Pancreas (tissue), 10 donors: Measurements from ENCODE around the gene ALDOB. TPM values are rescaled to one million over a fixed set of nuclear protein-coding genes. Genes with fewer than 3 reads are reported as not detected.
A peak's percentile ranks its signal among the peaks of the same experiment; 100 is the strongest.

ENCODE experiments used
- ATAC-seq, 4 donors: fragments of 200-7000 bp; cut with Tn5 transposase; one replicate each; pipeline versions ENCODE4 v1.8.0 to v1.9.1; 2020; ENCODE audit warnings: mild to moderate bottlenecking in 4 of 4, moderate library complexity in 4 of 4
- DNase-seq, 6 donors: peaks; one replicate each; pipeline ENCODE4 v3.0.0-alpha.2; 2020
- FAIRE-seq: peaks from 2 replicates; lab custom pipeline; 2012; peaks lifted over from hg19 to GRCh38; lab: Jason Lieb, UNC
- H3K27ac ChIP-seq, 4 donors: fragments of 200-600 bp; sonication (generic); 1 replicate in 3 of 4; 2 replicates in 1 of 4; pipeline versions ENCODE4 v1.5.0 to v1.8.0; 2020
- H3K27me3 ChIP-seq, 4 donors: fragments of 200-600 bp; one replicate each; pipeline ENCODE4 v1.8.0; 2021
- H3K36me3 ChIP-seq, 3 donors: fragments of 200-600 bp; sonication (generic) in 1 of 3; one replicate each; pipeline versions ENCODE4 v1.5.0 to v1.8.0; 2020 to 2021
- H3K4me1 ChIP-seq, 3 donors: fragments of 200-600 bp; one replicate each; pipeline ENCODE4 v1.8.0; 2021
- H3K4me3 ChIP-seq, 4 donors: fragments of 200-600 bp; sonication (generic) in 2 of 4; one replicate each; pipeline versions ENCODE4 v1.5.0 to v1.8.0; 2020 to 2021
- H3K9me3 ChIP-seq, 4 donors: fragments of 200-600 bp; one replicate each; pipeline ENCODE4 v1.8.0; 2021
- WGBS, 2 donors: extraction: QIAGEN DNeasy Blood & Tissue Kit; methylation state at CpG; one replicate each; pipeline ENCODE4 v1.1.7; 2013; 5-methylcytosine and 5-hydroxymethylcytosine counted together
- intact Hi-C, 3 donors: fragments of 100-400 bp; cut with DNase I; formaldehyde crosslinking; loops; one replicate each; pipeline versions ENCODE4 v1.11.1 to v1.14.2; 2022
- polyA plus RNA-seq, 2 donors: library from polyadenylated mRNA; stranded (reverse); fragments of 200-250 nt; gene quantifications; one replicate each; pipeline ENCODE4 v1.2.3, GENCODE V29; 2013
- total RNA-seq, 6 donors: library from RNA; stranded (reverse); fragmentation: NEBNext Ultra II Directional in 4 of 6; extraction: Animal tissue kit (Norgen Biotek cat#: 25700) in 4 of 6; gene quantifications; one replicate each; pipeline versions ENCODE4 v1.2.1 to v1.2.4, GENCODE V29; 2021 to 2023
- TF ChIP-seq, protein P1 (sequence below), 4 donors: fragments of 200-600 bp; sonication (generic) in 3 of 4; IDR thresholded peaks; one replicate each; pipeline versions ENCODE4 v1.5.0 to v1.8.0; 2021; ENCODE audit warnings: antibody characterized with exemption in 4 of 4
- donor health status: healthy with polysubstance abuse.
- donor health status: DM: no; HTN: no; CAD: no; lungs with moderate emphysema.
- donor health status: DM: no; HTN: no; CAD: no.
- donor health status: control.
- donor health status: control.
- donor health status: Bipolar disorder and iron deficiency.
- donor health status: DM: yes; HTN: yes; CAD: no.
- donor health status: DM: no; HTN: no; CAD: no.
- donor health status: DM: no; HTN: no; CAD: no.
- donor health status: DM: yes; HTN: yes; CAD: no.

ALDOB gene
- total RNA-seq (100 to 1,000 TPM in 5 of 6 donors, 10 to 100 TPM in 1; 75.0 to 856 (median 264) TPM), polyA plus RNA-seq (100 to 1,000 TPM; 301 to 593 TPM)

DNA sequence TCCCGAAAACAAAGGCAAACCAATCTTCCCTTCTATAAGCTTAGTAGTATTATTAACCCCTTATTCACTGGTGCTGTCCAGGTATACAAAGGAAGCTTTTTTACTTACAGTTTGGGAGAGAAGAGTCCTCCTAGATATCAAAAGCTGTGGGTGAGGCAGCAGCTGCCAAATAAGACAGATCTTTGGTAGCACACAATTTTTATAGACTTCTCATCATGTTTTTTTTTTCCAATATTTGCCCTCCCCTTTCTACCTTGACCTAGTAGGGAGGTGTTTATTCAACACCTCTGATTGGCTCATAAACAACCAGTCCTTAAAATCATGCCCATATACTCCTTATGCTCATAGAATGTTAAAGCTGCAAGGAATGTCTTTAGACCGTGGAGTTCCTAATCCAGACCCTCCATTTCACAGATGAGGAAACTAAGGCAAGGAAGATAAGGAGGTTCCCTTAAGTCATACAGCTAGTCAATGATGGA lies at the start of gene ALDOB:
Gene ALDOB (minus strand): TSS at position 174 of the 479 bp plus-strand sequence. CDS start 4,887 bp downstream, outside the sequence.
- WGBS, 2 donors: 46 to 54% methylated on average over 2 of the region's 2 CpGs
- peak within 1 kb of the TSS in 2 of 4 donors; percentile 19 to 20 for H3K4me3 ChIP-seq
- FAIRE-seq: no peak
- peaks cover 37 to 68% (median 54%) of the 10 kb centered on the region in 3 donors for H3K4me1 ChIP-seq
- no peaks in the 10 kb centered on the region for H3K9me3 ChIP-seq
- no peak for DNase-seq
- ATAC-seq: peak in 2 of 4 donors; percentile 14 to 24
- peak within 1 kb of the TSS in 3 of 4 donors; percentile 37 to 82 (median 79) for H3K27ac ChIP-seq
- TF ChIP-seq, protein P1, sequence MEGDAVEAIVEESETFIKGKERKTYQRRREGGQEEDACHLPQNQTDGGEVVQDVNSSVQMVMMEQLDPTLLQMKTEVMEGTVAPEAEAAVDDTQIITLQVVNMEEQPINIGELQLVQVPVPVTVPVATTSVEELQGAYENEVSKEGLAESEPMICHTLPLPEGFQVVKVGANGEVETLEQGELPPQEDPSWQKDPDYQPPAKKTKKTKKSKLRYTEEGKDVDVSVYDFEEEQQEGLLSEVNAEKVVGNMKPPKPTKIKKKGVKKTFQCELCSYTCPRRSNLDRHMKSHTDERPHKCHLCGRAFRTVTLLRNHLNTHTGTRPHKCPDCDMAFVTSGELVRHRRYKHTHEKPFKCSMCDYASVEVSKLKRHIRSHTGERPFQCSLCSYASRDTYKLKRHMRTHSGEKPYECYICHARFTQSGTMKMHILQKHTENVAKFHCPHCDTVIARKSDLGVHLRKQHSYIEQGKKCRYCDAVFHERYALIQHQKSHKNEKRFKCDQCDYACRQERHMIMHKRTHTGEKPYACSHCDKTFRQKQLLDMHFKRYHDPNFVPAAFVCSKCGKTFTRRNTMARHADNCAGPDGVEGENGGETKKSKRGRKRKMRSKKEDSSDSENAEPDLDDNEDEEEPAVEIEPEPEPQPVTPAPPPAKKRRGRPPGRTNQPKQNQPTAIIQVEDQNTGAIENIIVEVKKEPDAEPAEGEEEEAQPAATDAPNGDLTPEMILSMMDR (IDR thresholded peaks at IDR 0.05): no peak
- intact Hi-C loops: no loop called here
- no peaks in the 10 kb centered on the region for H3K27me3 ChIP-seq
- peaks cover 0 to 2% (median 0%) of the 10 kb centered on the region in 3 donors for H3K36me3 ChIP-seq

DNA sequence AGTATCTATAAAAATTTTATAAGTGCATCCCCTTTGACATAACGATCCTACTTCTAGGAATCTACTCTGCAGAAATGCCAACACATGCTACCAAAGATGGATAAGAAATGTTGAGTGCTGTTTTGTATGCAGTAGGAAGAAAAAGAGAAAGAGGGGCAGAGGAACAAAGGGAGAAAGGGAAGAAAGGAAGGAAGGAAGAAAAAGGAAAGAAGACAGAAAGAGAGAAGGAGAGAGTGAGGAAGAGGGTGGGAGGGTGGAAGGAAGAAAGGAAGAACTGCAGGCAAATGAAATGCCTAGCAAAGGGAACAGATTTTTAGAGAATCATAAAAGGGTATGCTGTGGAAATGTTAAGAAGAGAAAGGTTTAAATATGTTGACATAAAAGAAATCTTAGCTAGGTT lies 48.5 kb upstream of the ALDOB start:
- WGBS, 2 donors: 77 to 87% methylated on average over 1 of the region's 1 CpG
- no peaks in the 10 kb centered on the region for H3K27me3 ChIP-seq
- DNase-seq (no peak), ATAC-seq (no peak), FAIRE-seq (no peak)
- TF ChIP-seq, protein P1 (IDR thresholded peaks at IDR 0.05): no peak
- no peak overlapping the region for H3K27ac ChIP-seq
- H3K4me3 ChIP-seq: no peak overlapping the region
- intact Hi-C loops: no loop called here
- H3K36me3 ChIP-seq: no peaks in the 10 kb centered on the region
- H3K4me1 ChIP-seq: peaks cover 12 to 34% (median 20%) of the 10 kb centered on the region in 3 donors
- H3K9me3 ChIP-seq: no peaks in the 10 kb centered on the region

DNA sequence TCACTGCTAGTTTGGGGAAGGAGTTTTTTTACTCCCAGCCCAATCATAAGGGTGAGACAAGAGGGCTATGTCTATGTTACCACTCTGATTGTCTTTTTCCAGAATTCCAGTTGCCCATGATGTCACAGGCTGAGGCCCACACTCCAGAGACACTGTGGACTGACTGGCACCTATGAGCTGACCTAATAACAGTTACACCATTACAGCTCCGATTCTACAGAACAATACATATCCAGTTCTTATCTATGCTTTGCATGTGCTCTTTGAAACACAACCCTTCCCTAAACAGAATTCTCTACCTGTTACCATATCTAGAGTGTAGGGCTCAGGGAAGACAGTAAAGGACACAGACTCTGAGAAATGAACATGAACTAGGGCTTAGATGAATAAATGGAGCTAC lies 45.7 kb upstream of the ALDOB start:
- Histone ChIP-seq H3K4me3 (no peak overlapping the region), H3K27me3 (no peaks in the 10 kb centered on the region), H3K4me1 (peaks cover 4 to 29% (median 12%) of the 10 kb centered on the region in 3 donors), H3K27ac (no peak overlapping the region), H3K9me3 (no peaks in the 10 kb centered on the region), H3K36me3 (peaks cover 0 to 6% (median 0%) of the 10 kb centered on the region in 3 donors)
- FAIRE-seq (no peak), DNase-seq (no peak), ATAC-seq (no peak)
- intact Hi-C loops: no loop called here
- TF ChIP-seq, protein P1 (IDR thresholded peaks at IDR 0.05): no peak
- WGBS, 2 donors: 27 to 36% methylated on average over 1 of the region's 1 CpG

DNA sequence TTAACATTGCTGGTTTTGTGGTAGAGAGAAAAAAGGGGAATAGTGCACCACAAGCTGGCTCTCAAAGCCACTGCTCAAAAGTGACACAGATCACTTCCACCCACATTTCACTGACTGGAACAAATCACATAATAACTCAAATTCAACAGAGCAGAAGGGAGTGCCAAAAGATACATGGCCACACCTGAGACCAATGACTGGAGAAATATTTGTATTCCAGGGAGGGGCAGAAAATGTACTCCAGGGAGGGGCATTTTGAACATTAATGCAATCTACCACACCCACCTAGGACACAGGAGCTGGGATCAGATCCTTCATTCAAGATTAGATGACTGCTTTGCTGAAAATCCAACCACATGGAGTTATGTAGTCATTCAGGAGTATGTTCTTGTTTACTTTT lies 44.8 kb upstream of the ALDOB start:
- H3K27me3 ChIP-seq: no peaks in the 10 kb centered on the region
- H3K9me3 ChIP-seq: no peaks in the 10 kb centered on the region
- TF ChIP-seq, protein P1 (IDR thresholded peaks at IDR 0.05): no peak
- peaks cover 4 to 29% (median 10%) of the 10 kb centered on the region in 3 donors for H3K4me1 ChIP-seq
- FAIRE-seq (no peak), DNase-seq (no peak), ATAC-seq (peak in 3 of 4 donors; percentile 71 to 78 (median 76))
- H3K4me3 ChIP-seq: no peak overlapping the region
- intact Hi-C loops: no loop called here
- H3K27ac ChIP-seq: no peak overlapping the region
- H3K36me3 ChIP-seq: peaks cover 0 to 14% (median 0%) of the 10 kb centered on the region in 3 donors
